ENCODE data around the gene ENG.

Gene ENG

DNA sequence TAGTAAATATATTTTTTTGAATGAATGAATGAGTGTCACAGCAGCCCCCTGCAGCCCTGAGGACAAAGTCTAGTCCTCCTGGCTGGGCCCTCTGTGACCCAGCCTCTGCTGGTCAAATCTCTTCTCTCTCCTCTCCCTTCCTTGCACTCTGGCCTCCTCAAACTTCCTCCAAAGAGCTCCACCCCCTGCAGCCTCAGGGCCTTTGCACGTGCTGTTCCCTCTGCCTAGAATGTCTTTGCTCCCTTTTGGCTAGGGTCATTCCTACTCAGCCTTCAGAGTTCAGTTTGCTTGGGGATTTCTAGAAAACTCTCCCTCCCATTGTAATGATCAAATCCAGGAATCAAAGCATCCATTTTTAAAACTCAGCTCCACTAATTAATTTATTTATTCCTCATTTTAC lies 89.0 kb downstream of the ENG start:
- H2AFZ ChIP-seq (ENCODE audit: low read depth, low read length) = no peak overlapping the region
- no peak overlapping the region for H3K9ac ChIP-seq (ENCODE audit: low read length)
- H3K79me2 ChIP-seq (ENCODE audit: low read length) = peaks cover 13% of the 10 kb centered on the region
- no peak overlapping the region for H3K27ac ChIP-seq (ENCODE audit: low read length)
- no peaks in the 10 kb centered on the region for H3K9me3 ChIP-seq (ENCODE audit: insufficient read depth, low read length)
- no peaks in the 10 kb centered on the region for H3K27me3 ChIP-seq (ENCODE audit: low read depth, low read length)
- H3K4me1 ChIP-seq (ENCODE audit: low read length) = peaks cover 3% of the 10 kb centered on the region
- H3K4me3 ChIP-seq (ENCODE audit: low read length) = no peak overlapping the region
- TF ChIP-seq, protein P1, sequence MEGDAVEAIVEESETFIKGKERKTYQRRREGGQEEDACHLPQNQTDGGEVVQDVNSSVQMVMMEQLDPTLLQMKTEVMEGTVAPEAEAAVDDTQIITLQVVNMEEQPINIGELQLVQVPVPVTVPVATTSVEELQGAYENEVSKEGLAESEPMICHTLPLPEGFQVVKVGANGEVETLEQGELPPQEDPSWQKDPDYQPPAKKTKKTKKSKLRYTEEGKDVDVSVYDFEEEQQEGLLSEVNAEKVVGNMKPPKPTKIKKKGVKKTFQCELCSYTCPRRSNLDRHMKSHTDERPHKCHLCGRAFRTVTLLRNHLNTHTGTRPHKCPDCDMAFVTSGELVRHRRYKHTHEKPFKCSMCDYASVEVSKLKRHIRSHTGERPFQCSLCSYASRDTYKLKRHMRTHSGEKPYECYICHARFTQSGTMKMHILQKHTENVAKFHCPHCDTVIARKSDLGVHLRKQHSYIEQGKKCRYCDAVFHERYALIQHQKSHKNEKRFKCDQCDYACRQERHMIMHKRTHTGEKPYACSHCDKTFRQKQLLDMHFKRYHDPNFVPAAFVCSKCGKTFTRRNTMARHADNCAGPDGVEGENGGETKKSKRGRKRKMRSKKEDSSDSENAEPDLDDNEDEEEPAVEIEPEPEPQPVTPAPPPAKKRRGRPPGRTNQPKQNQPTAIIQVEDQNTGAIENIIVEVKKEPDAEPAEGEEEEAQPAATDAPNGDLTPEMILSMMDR (IDR thresholded peaks at IDR 0.05; ENCODE audit: low read depth, low read length) = no peak
- TF ChIP-seq EZH2phosphoT487 (IDR thresholded peaks at IDR 0.05; ENCODE audit: low read depth) = no peak
- no peak overlapping the region for H3K4me2 ChIP-seq (ENCODE audit: low read length)
- peaks cover 52% of the 10 kb centered on the region for H3K36me3 ChIP-seq (replicated peaks; ENCODE audit: low read depth, low read length)
- H4K20me1 ChIP-seq (ENCODE audit: insufficient read depth, low read length) = peaks cover 65% of the 10 kb centered on the region
